HG03045 (cell line): ENCODE data around the gene CNTN4.
"Not testable (repeated sequence)": the region's sequence is repeated elsewhere in the genome, so short reads cannot be mapped to it uniquely, and the experiment has no call there.

ENCODE experiments used
- ATAC-seq: cut with Tn5 transposase; IDR thresholded peaks from one replicate; pipeline ENCODE4 v1.9.1; 2021; ENCODE audit warnings: mild to moderate bottlenecking, moderate library complexity; ENCODE audit not compliant: unreplicated experiment

Gene CNTN4

DNA sequence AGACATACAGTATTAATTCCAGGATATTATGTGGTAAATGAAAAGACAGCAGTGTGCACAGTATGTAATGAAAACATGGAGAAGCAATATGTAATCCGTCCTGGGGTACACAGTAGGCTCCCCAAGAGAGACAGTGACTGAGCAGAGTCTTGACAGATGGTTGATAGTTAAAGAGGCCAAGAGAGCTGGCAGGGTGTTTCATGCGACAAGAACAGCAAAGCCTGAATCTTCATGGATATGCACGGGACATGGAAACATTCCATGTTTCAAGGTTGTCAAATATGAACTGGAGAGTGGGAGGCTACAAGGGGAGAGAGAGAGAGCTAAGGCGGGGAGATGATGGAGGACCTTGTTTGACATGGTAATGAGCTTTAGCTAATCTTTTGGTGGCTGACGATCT is 673.1 kb downstream of the CNTN4 start:
- ATAC-seq, result no peak

DNA sequence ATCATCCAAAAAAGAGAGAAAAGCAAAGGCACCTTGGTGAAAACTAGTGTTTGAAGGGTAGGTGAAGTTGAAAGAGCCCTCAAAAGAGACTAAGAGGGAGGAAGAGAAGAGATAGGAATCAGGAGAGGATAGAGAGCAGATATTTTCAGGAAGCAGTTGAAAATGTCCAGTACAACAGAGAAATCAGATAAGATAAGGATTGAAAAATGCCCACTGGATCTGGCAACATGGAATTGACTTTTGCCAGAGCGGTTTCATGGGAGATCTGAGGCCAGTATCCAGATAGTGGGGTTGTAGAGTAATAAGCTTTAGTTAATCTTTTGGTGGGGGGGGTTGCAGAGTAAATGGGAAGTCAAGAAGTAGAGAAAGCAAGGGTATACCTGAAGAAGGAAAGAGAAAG is 674.1 kb downstream of the CNTN4 start:
- no peak for ATAC-seq

DNA sequence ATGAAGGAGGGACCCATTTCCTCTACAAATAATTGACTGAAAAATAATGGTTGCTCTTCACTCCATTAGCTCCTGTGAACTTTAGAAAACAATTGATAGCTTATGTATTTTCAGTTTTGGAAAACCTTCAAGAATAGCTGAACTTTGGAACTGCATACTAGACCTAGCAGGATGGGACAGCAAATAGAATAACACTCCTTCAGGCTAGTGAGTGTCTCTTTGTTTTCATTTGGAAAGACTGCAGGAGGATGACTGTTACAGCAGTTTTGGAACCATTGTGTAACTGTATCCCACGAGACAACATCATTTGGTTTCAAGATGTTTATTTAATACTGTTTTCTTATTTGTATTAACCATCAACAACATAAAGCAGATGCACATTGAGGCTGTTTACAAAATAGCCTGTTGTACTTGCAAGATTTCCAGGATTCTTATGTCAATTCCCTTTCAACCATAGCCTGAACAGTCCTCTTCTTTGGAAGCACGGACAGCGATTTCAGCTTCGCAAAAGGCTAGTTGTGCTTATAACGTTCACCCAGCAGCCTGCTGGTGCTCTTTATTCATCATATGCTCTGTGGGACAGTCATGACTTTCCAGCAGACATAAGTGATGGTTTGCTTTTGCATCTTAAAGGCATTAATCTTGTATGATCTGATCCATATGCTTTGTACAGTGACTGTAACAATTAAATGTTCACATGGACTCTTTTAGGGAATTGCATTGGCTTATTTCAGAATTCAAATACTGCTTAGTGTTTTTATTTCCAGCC is 676.0 kb downstream of the CNTN4 start:
- ATAC-seq, result no peak

DNA sequence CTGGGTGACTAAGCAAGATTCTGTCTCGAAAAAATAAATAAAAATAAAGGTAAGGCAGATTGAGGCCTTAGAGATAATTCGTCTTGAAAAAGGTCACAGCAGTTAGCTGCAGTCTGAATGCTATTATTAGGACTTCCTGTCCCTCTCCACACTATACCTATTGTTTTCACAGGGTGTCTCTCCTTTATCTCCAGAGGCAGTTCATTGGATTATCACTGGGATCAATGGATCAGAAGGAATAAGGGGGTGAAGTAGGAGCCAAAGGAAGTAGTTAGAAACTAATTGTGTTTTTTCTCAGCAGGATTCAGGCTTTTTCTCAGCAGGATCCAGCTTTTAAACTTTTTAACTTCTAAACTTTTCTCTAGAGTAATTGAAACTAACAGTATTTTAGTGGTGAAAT is 684.6 kb downstream of the CNTN4 start:
- no peak for ATAC-seq

DNA sequence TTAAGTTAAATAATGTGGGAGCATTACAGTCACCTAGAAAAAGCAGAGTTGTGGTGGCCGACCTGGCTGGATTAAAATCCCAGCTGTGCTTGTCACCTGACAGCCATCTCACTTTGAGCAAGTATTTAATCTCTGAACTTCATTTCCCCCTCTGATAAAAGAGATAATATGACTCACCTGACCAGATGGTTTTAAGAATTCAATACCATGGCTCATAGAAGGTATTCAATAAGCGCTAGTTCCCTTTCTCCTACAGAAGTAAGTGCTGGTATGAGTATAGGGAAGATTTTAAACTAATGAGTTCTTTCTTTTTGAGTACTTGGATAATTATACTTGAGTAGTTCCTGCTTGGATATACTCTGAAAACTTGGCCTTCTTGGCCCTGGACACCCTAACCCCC is 686.0 kb downstream of the CNTN4 start:
- ATAC-seq, result no peak

DNA sequence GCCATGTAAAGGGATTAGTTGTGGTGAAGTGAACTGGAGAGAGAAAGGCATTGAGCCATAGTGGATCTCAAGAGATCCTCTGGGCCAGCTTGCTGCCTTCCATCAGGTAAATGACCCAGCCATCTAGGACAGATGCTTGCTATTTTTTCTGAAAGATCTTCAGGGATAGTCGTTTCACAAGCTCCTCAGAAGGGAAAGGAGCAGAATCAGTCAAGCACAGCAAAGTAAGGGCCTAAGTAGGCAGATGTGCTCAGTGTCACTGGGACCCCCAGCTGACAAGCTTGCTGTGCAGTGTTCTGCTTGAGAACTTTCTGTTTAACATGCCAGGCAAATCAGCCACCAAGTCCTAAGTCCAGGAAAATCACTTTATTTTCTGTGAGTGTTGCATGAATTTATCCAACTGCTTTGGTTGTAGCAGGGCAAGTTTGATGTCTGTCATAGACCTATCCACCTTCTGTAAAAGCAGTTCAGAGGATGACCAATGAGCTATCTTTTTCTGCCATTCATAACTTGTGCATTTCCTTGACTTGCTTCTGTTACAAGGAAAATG is 691.7 kb downstream of the CNTN4 start:
- no peak for ATAC-seq

DNA sequence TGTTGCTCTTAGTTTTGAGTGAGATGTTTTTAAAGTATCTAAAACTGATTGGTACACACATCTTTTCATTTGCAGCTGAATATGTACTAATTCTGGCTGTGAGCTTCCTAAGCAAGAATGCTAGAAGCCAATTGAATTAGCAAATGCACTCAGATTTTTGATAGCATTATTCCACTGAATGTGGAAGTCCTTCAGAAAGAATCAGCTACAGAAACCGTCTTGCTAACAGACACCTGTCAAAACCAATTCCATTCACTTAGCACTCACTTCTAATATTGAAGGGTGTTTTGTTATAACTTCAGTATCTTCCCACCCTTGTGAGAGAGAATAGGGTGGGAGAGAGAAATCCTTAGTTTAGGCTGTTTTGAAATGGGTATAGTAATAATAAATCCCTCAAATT is 693.8 kb downstream of the CNTN4 start:
- ATAC-seq, result no peak

DNA sequence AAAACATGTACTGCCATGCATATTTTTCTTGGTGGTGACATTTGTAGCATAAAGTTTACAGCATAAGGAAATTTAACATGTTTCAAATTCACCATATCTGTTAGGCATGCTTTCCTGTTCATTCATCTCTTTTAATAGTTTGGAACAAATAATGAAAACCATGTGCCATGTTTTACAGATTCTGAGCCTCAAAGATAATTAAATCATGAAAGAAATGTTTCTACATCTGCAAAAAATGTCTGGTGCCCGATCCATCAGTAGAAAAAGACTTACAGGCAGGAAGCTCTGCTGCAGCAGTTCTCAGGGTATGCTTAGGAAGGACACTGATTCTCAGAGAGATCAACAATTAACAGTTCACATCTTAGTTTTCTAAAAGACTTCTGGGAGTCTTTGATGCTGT is 695.3 kb downstream of the CNTN4 start:
- ATAC-seq, result no peak

DNA sequence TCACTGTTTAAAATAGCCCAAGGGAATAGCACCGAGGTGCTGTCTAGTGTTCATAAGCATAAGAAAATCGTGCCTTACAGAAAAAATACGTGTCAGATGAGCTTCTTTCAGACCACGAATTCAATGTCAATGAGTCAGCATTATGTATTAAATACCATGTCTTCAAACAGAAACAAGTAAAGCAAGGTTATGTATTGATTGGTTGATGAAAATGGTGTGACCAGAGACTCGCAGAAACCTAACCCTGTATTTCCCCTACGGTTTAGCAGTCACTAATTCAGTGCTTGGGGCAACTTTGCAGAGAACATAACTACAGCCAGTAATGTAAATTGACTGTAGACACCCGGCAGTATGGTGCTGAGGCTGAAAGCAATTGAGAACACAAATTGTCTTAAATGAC is 703.8 kb downstream of the CNTN4 start:
- ATAC-seq, result no peak

DNA sequence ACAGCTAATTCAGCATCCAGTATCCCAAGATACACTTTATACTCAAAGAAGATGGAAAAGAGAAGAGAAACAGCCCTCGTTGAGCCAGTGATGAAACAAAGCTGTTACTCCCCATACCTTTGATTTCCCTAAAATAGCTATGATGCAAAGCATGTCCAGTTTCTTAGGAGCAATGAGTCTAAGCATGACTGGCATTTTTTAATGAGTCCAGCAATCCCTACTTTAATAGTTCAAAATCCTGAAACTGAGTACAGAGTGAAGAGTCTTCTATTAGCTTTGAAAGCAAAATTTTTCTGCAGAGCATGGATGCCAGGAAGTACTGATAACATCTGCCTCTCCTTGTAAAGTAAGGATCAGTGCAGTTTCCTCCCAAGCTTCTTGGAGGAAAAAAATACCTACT is 708.8 kb downstream of the CNTN4 start:
- ATAC-seq, result no peak

DNA sequence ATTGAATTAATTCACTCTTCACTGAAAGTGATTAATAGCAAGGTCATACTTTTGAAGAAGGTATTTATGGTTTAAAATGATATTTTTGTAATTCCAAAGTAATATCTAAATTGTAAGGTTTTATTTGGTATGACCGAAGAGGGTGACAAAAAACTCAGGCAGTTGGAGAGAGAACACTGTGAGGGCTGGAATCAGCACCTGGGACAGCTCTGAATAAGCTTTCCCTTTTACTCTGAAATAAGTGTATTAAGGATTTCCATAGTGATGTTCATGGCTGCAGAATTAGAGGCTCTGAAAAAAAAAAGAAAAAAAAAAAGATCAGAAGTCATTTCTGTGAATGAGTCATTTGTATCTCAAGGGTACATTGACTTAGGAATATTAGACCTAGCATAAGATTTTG is 712.1 kb downstream of the CNTN4 start:
- ATAC-seq, result no peak

DNA sequence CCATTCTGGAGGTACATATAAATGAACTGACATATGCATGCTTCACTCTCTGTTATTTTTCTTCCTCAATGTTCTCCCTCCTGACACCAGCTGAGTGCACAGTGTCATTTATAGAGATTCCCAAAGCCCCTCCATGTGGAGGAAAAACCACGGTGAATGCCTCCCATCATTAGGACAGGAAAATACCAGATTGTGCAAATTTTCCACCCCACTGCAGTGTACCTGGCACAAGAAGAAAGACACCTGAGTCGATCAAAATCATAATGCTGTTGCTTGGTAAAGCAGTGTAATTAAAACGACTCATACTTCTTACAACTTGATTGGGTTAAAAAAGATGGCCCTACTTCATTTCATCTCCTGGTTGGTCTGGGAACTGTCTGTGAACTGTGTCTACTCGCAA is 720.9 kb downstream of the CNTN4 start:
- ATAC-seq, result no peak

DNA sequence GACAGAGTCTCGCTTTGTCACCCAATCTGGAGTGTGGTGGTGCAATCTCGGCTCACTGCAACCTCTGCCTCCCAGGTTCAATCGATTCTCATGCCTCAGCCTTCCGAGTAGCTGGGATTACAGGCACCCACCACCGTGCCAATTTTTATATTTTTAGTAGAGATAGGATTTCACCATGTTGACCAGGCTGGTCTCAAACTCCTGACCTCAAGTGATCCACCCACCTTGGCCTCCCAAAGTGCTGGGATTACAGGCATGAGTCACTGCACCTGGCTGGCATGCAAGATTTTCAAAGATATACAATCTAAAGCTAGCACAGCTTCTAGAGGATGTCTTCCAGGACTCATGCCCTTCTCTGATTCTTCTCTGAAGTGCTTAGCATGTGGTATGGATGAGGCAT is 722.3 kb downstream of the CNTN4 start:
- ATAC-seq, result not testable (repeated sequence)

DNA sequence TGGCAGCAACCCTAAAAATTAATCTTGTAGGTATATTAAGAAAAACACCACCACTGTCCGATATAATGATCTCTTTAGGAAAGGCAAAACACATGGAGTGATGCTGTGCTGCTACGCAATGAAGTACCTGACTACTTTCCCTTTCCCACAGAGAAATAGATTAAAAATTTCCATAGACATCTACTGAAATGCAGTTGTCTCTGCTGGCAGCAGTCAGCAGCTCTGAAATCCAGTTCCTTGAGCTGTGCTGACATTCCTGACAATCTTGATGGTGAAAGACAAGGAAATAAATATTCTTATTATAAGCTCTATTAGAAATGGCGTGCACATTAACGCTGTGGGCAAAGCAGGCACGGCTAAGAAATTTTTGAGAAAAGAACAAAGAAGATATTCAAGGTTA is 723.9 kb downstream of the CNTN4 start:
- ATAC-seq, result no peak

DNA sequence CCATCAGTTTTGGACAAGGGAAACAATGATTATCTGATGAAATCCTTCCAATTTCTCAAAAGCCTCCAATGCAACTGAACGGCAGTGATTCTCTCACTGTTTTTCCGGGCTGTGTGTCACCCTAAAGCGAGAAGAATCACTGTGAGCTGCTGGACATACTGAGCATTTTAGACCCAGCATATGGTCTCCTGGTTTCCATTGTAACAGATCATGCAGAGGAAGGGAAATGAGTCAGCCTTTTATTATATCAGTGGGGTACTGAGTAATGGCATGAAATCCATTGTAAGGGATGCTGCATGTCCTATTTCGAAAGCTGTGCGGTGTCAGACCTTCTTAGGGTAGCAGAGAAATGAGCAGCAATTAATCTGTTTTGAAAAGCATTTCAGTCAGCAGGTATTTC is 724.4 kb downstream of the CNTN4 start:
- no peak for ATAC-seq

DNA sequence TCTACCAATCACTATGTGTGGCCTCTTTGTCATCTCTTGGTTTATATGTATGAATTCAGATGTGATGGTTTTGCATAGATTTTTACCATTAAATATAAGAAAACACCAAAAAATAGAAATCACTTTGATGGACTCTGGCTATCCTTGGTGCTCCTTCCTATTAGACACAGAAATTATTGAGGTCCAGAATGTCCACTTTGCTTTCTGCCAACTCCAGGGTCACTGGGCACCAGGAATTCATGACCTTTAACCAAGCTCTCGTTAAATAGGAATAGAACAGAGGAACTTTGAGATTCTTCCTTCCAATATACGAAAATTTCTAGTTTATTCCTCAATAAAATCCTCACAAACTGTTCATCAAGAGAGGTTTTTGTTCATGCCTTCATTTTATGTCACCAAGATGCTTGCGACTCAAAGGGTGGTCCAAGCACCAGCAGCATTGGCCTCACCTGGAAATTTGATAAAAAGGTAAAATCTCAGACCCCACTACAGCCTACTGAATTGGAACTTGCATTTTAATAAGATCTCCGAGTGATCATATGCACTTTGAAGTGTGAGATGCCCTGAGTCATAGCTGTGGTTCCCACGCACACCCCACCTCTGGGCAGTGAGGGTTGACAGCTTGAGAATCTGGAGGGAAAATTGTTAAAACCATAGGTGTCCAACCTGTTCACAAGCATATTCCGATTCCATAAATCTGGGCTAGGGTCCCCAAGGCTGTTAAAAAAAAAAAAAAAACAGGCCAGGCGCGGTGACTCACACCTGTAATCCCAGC is 725.0 kb downstream of the CNTN4 start:
- no peak for ATAC-seq

DNA sequence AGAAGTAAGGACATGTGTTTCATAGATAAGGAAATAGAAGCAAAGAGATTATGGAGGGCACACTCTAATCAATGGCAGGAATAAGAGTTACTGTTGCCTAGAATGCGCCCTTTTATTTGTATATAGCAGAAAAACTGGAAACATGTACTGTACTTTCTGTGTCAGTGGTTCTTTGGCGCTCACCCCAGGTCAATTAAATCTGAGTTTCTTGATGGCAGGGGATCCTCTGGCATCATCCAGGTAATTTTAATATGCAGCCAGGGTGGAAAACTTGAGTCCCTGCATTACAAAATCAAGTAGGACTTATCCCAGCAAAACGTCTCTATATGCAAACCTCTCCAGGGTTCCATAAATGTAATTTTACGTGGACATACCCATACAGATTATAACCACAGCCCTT is 727.4 kb downstream of the CNTN4 start:
- no peak for ATAC-seq

DNA sequence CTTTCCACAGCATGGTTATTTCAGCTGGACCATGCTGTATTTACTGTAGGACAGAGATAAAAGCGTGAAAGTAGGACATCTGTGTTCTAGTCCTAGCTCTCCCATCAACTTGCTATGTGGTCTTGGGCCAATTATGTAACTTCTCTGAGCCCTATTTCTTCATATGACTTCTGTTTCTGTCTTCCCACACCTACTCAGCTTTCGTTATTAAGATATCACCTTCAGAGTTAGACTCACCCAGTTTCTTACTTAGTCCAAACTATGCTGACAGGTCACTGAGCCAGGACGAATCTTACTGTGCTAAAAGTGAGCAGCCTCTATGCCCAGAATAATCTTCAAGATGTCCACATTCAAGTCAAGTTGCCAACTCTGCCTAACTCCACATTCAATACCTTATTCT is 727.8 kb downstream of the CNTN4 start:
- ATAC-seq, result no peak

DNA sequence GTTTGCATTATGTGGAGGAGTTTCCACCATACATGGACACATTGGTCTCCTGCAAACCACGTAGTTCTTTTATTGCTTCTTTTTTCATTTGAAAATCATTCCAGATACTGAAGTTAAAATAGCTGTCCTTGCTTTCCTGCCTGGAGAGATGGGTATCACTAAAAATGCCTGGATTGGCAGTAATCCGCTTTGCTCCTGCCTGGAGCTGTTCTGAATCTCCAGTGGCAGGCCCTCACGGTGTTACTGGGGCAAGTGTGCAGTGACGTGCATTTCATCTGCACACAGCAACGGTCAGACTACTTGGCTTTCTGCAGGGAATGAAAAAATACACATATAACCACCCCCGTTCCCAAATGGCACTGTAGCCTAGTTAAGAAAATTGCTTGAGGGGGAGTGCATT is 738.6 kb downstream of the CNTN4 start:
- no peak for ATAC-seq

DNA sequence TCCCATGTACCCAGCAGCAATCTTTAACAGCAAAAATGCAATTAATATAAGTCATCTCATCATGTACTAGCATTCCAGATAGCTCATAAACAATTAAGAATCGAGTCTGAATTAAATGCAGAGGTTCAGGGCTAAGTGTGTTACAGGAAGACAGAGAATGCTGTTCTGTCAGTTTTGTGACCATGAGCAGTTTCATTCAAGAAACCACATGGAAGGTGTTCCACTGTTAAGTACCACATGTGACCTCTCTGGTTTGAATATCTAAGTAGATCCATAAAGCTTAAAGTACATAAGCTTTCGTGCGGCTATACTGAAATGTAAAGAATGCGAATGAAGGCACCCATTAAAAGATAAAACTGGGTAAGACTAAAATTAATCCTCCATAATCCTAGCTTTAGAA is 739.2 kb downstream of the CNTN4 start:
- ATAC-seq, result no peak

DNA sequence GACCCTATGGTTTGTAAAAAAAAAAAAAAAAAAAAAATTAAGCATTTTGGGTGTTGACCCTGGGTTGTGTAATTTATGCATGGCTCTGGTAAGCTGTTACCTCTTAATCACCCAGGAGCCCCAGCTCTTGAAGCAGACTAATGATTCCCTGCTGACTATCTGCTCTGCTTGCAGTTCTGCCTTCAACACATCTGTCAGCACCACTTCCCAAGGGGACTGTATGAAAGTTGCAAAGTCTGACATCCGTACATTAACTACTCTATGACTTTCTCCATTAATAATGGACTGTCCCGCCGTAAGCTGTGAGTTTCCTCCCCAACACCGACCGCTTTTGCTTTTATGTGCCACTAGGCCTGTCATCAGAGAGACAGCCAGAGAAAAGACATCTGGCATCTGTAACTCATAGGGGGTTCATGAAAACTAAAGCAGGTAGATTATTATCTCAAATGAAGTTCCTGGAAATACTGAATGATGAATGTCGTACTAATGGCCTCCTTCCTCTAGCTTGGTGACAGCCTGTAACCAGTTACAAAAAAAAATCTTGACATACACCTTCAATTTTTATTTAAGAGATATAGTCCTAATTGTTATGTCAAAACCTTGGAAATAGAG is 740.0 kb downstream of the CNTN4 start:
- ATAC-seq, result no peak

DNA sequence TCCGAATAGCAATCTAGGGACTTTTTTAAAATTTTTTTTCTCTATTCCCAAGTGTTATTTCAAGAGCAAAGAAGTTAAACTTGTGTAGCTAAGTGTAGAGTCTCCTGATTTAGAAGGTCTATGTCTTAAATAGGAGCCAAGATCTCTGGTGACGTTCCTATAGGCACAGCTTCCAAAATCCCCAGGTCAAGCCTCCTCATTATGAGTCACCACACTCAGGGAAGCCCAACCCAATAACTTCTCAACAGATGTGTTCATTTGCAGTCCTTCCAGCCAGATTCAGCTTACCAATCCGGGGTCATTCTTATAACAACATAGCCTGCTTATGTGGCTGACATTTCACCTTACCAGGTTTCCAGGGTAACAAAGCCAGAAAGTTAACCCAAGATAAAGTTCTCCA is 741.2 kb downstream of the CNTN4 start:
- ATAC-seq, result no peak
